HUES48 (cell line): ENCODE results near the gene NUTM2A.
"Not testable (repeated sequence)": the region's sequence is repeated elsewhere in the genome, so short reads cannot be mapped to it uniquely, and the experiment has no call there.

Source experiments
- H3K27ac ChIP-seq: one replicate; pipeline ENCODE4 v1.7.0; 2013; ENCODE audit warnings: low read depth, low read length, inconsistent platforms
- H3K27me3 ChIP-seq: 2 replicates; pipeline ENCODE4 v1.6.1; 2013; ENCODE audit warnings: mild to moderate bottlenecking, low read length; ENCODE audit not compliant: control insufficient read depth, insufficient read depth
- H3K36me3 ChIP-seq: 2 replicates; pipeline ENCODE4 v1.6.1; 2013; ENCODE audit warnings: low read length; ENCODE audit not compliant: control insufficient read depth, insufficient read depth
- H3K4me1 ChIP-seq: 2 replicates; pipeline ENCODE4 v1.6.1; 2013; ENCODE audit warnings: mild to moderate bottlenecking, low read length; ENCODE audit not compliant: control insufficient read depth, insufficient read depth
- H3K4me3 ChIP-seq: 2 replicates; pipeline ENCODE4 v1.5.1; 2013; ENCODE audit warnings: mild to moderate bottlenecking, low read depth, low read length
- H3K9ac ChIP-seq: 2 replicates; pipeline ENCODE4 v1.6.1; 2013; ENCODE audit warnings: mild to moderate bottlenecking, low read depth, low read length, moderate library complexity
- H3K9me3 ChIP-seq: 2 replicates; pipeline ENCODE4 v1.6.1; 2013; ENCODE audit warnings: low read length; ENCODE audit not compliant: control insufficient read depth, insufficient read depth

NUTM2A gene, protein sequence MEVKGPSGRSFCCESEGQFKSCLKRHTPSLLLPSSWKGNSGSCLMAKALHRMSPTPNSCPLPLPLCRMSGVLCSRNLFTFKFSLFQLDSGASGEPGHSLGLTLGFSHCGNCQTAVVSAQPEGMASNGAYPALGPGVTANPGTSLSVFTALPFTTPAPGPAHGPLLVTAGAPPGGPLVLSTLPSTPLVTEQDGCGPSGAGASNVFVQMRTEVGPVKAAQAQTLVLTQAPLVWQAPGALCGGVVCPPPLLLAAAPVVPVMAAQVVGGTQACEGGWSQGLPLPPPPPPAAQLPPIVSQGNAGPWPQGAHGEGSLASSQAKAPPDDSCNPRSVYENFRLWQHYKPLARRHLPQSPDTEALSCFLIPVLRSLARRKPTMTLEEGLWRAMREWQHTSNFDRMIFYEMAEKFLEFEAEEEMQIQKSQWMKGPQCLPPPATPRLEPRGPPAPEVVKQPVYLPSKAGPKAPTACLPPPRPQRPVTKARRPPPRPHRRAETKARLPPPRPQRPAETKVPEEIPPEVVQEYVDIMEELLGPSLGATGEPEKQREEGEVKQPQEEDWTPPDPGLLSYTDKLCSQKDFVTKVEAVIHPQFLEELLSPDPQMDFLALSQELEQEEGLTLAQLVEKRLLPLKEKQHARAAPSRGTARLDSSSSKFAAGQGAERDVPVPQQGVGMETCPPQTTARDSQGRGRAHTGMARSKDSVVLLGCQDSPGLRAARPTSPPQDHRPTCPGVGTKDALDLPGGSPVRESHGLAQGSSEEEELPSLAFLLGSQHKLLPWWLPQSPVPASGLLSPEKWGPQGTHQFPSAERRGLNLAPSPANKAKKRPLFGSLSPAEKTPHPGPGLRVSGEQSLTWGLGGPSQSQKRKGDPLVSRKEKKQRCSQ

DNA sequence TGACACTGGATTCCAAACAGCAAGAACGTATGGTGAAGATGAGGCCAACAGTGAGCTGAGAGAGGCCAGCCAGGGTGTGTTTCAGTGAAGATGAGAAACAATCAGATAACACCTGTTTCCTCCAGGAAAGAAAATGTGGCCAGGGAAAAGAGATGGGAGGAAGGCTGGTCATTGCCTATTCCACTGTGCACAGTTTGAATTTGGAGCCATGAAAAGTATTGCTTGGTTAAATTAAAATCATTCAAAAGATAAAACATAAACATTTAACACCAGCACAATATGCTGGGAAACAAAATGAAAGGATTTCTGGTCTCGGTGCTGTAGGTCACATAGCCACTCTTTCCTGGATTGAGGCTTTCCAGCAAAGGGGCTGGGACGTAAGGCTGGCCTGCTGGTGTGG is at the start of gene NUTM2A:
Gene NUTM2A (plus strand): TSS at position 301 of the 400 bp plus-strand sequence. CDS start 383 bp downstream, outside the sequence.
- not testable (repeated sequence) for H3K4me1 ChIP-seq, H3K4me3 ChIP-seq, H3K9me3 ChIP-seq, H3K27me3 ChIP-seq, H3K27ac ChIP-seq, H3K36me3 ChIP-seq, H3K9ac ChIP-seq

DNA sequence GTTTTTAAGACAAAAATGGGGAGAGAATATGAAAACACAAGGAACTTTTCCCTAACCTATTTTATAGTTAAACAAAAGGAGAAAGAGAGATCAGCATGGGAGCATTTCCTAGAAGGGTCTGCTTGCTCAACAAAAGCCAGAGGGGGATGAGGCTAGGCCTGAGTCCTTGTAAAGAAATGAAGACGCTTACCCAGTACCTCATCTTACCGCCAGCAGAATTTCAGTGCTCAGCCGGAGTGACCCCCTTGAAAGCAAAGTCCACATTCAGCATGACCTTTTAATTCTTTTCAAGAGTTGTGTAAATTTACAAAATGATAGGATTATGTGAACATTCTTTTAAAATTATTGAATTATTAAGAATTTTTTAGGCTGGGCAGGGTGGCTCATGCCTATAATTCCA is 47.7 kb upstream of the NUTM2A start:
- not testable (repeated sequence) for H3K4me3 ChIP-seq, H3K27ac ChIP-seq, H3K9me3 ChIP-seq, H3K9ac ChIP-seq, H3K4me1 ChIP-seq, H3K36me3 ChIP-seq, H3K27me3 ChIP-seq

DNA sequence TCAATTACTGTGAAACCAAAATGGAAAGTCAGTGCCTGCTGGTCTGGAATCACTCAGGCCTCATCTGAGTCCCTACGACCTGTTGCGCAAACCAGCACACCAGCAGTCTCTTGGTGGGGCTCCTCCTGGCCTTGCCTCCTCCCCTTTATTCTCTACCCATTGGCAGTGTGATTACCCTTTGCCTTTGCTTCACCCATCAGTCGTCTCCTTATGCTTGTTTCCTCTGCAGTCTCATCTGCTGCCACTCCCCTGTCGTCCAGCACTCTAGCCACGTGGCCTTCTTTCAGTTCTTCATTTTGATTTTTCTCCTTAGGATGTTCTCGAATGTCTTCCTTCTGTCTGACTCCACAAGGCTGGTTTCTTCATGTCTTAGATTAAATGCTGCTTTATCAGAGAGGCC is 40.8 kb upstream of the NUTM2A start:
- H3K27ac ChIP-seq, H3K4me3 ChIP-seq, H3K27me3 ChIP-seq, H3K9ac ChIP-seq, H3K9me3 ChIP-seq, H3K4me1 ChIP-seq, H3K36me3 ChIP-seq: not testable (repeated sequence)

DNA sequence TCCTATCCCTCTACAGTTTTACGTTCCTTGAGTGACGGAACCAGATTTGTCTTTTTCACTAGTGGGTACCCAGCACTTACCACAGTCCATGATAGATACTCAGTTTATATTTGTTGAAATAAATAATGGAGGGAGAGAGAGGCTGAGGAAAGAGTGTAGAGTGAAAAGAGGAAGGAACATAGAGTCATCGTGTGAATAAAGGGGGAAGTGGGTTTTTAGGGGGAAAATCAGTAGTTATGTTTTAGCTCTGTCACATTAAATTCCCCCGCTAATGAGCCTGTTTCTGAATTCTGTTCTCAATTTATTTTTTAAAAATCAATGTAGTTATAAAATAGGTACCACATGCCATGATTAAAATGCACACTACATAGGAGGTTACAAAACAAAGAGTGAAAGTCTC is 39.2 kb upstream of the NUTM2A start:
- H3K36me3 ChIP-seq, H3K9ac ChIP-seq, H3K27me3 ChIP-seq, H3K27ac ChIP-seq, H3K9me3 ChIP-seq, H3K4me1 ChIP-seq, H3K4me3 ChIP-seq: not testable (repeated sequence)

DNA sequence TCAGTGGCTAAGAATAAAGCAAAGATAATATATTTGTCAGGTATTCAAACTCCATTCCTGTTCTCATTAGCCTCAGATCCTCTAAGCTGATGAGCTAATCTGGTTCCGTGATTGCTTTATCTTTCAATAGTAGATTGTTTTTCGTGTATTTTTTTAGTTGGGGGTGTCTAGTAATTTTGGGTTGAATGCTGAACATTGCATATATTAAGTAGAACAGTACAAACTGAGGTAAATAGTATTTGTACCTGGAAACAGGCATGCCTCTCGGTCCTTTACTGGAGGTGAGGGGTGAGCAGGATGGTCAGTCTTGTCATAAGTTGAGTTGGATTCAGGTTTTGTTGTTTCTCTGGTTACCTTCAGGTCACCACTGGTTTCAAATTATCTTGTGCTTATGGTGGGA is 37.7 kb upstream of the NUTM2A start:
- H3K27ac ChIP-seq, H3K4me3 ChIP-seq, H3K9me3 ChIP-seq, H3K9ac ChIP-seq, H3K27me3 ChIP-seq, H3K4me1 ChIP-seq, H3K36me3 ChIP-seq: not testable (repeated sequence)

DNA sequence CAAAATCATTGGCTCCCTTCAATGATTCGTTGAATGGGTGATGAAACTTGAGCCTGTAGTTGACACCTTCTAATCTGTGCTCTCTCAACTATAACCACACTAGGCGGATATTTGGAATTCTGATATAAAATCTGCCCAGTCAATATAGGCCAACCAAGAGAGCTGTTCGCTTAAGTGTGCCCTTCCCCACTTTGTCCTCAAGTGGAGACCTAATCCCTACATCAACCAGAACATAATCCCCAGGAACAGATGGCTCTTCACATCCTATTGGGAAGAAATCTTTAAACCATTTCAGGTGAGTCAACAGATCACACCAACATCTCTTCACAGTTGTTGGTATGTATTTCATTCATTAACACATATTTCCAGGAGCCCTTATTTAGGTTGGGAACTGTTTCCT is 33.4 kb upstream of the NUTM2A start:
- not testable (repeated sequence) for H3K4me1 ChIP-seq, H3K36me3 ChIP-seq, H3K9ac ChIP-seq, H3K27ac ChIP-seq, H3K9me3 ChIP-seq, H3K4me3 ChIP-seq, H3K27me3 ChIP-seq

DNA sequence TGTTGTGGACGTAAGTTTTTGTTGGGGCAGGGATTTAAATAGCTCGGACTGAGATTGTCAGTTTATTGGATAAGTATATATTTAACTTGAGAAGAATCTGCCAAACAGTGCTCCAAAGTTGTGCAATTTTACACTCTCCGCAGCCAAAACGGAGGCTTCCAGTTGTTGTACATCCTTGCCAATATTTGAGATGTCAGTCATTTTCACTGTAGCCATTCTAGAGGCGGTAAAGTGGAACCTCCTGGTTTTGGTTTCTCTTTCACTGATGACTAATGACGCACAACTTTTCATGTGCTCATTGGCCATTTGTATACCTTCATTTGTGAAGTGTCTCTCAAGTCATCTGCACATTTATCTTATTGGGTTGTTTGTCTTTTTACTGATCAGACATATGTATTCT is 24.3 kb upstream of the NUTM2A start:
- H3K9me3 ChIP-seq, H3K9ac ChIP-seq, H3K27ac ChIP-seq, H3K4me1 ChIP-seq, H3K27me3 ChIP-seq, H3K4me3 ChIP-seq, H3K36me3 ChIP-seq: not testable (repeated sequence)

DNA sequence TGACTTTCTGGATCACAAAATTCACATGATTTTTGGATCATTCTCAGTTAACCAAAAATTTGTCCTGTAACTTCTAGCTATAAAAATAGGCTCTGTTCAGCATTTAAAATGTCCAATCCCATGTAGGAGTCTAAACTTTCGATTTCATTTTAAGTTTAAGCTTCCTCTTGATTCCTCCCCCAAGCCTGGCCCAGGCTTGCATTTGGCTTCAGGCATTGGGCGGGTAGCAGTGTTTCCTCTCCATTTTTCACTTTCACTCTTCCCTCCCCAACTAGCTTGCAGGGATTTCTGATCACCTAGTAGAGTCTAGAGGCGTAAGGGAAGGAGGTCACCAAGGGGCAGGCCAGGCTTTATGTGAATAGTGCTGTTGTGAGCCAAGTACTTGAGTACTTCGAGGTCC is 20.4 kb upstream of the NUTM2A start:
- not testable (repeated sequence) for H3K27ac ChIP-seq, H3K9ac ChIP-seq, H3K9me3 ChIP-seq, H3K36me3 ChIP-seq, H3K4me1 ChIP-seq, H3K27me3 ChIP-seq, H3K4me3 ChIP-seq

DNA sequence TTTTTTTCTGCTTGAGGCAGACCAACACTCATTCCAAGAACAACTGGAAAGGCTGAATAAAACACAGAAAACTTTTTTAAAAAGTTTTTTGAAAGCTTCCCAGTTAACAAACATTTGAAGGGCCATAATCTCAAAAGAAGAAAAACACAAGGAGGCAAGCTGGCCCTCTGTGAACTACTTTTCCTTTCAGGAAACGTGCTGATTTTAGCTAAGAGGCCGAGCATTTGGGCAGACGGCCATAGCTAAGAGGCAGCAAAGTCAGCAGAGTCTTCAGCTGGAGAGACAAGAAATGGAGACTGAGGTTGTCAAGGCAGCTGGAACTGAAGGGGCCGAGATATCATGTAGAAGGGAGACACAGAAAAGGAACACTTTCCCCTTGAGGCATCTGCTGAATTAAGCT is 18.3 kb upstream of the NUTM2A start:
- not testable (repeated sequence) for H3K4me3 ChIP-seq, H3K27ac ChIP-seq, H3K9ac ChIP-seq

DNA sequence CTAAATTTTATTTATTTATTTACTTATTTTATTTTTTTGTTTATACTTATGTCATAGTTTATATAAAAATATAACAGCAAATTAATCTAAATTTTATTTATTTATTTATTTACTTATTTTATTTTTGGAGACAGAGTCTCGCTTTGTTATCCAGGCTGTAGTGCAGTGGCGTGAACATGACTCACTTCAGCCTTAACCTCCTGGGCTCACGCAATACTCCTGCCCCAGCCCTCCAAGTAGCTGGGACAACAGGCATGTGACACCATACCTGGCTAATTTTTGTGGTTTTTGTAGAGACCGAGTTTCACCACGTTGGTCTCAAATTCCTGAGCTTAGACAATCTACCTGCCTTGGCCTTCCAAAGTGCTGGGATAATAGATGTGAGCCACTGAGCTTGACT is 14.9 kb upstream of the NUTM2A start:
- not testable (repeated sequence) for H3K4me3 ChIP-seq, H3K9ac ChIP-seq, H3K27me3 ChIP-seq, H3K27ac ChIP-seq, H3K36me3 ChIP-seq, H3K4me1 ChIP-seq, H3K9me3 ChIP-seq

More for the DNA sequence above, 18.3 kb upstream of the NUTM2A start:
- H3K27me3 ChIP-seq, H3K36me3 ChIP-seq, H3K4me1 ChIP-seq, H3K9me3 ChIP-seq: not testable (repeated sequence)

DNA sequence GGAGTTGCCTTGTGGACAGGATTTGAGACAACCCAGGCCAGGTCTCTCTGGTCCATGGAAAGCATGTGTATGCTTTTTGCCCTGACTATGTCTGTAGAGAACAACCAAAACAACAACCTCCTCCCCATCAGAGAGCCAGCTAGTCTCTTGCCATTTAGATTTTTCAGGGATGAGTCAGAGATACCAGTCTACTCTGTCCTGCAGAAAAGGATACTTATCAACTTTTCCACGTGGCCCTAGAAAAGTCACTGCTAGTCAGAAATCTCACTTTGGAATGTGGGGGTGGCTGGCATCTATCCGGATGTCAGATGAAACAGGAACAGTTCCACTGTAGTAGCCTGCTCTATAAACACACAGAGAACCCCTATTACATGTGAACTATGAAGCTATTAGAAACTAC is 13.4 kb upstream of the NUTM2A start:
- not testable (repeated sequence) for H3K27me3 ChIP-seq, H3K9me3 ChIP-seq, H3K4me1 ChIP-seq, H3K9ac ChIP-seq, H3K4me3 ChIP-seq, H3K27ac ChIP-seq, H3K36me3 ChIP-seq
